ENCODE results near the gene JAG1.
"Not testable (repeated sequence)": the region's sequence is repeated elsewhere in the genome, so short reads cannot be mapped to it uniquely, and the experiment has no call there.

The JAG1 gene

GRCh38 chr20:10636326-10636818 is 37.4 kb downstream of the JAG1 start:
- DNase-seq (ENCODE audit: low read depth), result no peak

GRCh38 chr20:10635476-10636208 is 38.2 kb downstream of the JAG1 start:
- no peak for DNase-seq (ENCODE audit: low read depth)

- DNase-seq (ENCODE audit: low read depth), result no peak
These were observed 39.0 kb downstream of the JAG1 start for GRCh38 chr20:10634683-10635411.

- DNase-seq (ENCODE audit: low read depth), result no peak
These were observed 39.6 kb downstream of the JAG1 start for GRCh38 chr20:10634211-10634610.

- DNase-seq (ENCODE audit: low read depth), result no peak
These were observed 40.1 kb downstream of the JAG1 start for GRCh38 chr20:10633718-10634117.

GRCh38 chr20:10632721-10633509 is 40.9 kb downstream of the JAG1 start:
- DNase-seq (ENCODE audit: low read depth), result no peak

GRCh38 chr20:10631126-10631525 is 42.7 kb downstream of the JAG1 start:
- DNase-seq (ENCODE audit: low read depth), result no peak

GRCh38 chr20:10629946-10630650 is 43.7 kb downstream of the JAG1 start:
- no peak for DNase-seq (ENCODE audit: low read depth)

GRCh38 chr20:10626896-10627295 is 46.9 kb downstream of the JAG1 start:
- no peak for DNase-seq (ENCODE audit: low read depth)

GRCh38 chr20:10625641-10626040 is 48.2 kb downstream of the JAG1 start:
- DNase-seq (ENCODE audit: low read depth), result no peak

- no peak for DNase-seq (ENCODE audit: low read depth)
These were observed 51.0 kb downstream of the JAG1 start for GRCh38 chr20:10622657-10623418.

- no peak for DNase-seq (ENCODE audit: low read depth)
These were observed 52.6 kb downstream of the JAG1 start for GRCh38 chr20:10621149-10621548.

GRCh38 chr20:10619427-10619826 is 54.4 kb downstream of the JAG1 start:
- no peak for DNase-seq (ENCODE audit: low read depth)

- no peak for DNase-seq (ENCODE audit: low read depth)
These were observed 55.1 kb downstream of the JAG1 start for GRCh38 chr20:10618611-10619245.

GRCh38 chr20:10617549-10618133 is 56.2 kb downstream of the JAG1 start:
- not testable (repeated sequence) for DNase-seq (ENCODE audit: low read depth)

GRCh38 chr20:10616212-10616611 is 57.6 kb downstream of the JAG1 start:
- DNase-seq (ENCODE audit: low read depth), result no peak

GRCh38 chr20:10613911-10614310 is 59.9 kb downstream of the JAG1 start:
- no peak for DNase-seq (ENCODE audit: low read depth)

GRCh38 chr20:10613426-10613825 is 60.4 kb downstream of the JAG1 start:
- DNase-seq (ENCODE audit: low read depth), result not testable (repeated sequence)

- no peak for DNase-seq (ENCODE audit: low read depth)
These were observed 62.4 kb downstream of the JAG1 start for GRCh38 chr20:10611357-10611756.

- no peak for DNase-seq (ENCODE audit: low read depth)
These were observed 63.5 kb downstream of the JAG1 start for GRCh38 chr20:10610251-10610650.

Measured in activated T-cell treated with anti-CD3 and anti-CD28 coated beads for 1 hour (primary cell).